DLD1 (cell line): ENCODE measurements around the gene CTAGE6.
"Not testable (repeated sequence)": the region's sequence is repeated elsewhere in the genome, so short reads cannot be mapped to it uniquely, and the experiment has no call there.

Experiments used
- in situ Hi-C: cut with HindIII; loops from 2 replicates; pipeline ENCODE4 v1.10.0; 2017; ENCODE audit warnings: low sequenced_read_pairs

Gene CTAGE6

GRCh38 chr7:143757596-143757995 is at the start of gene CTAGE6:
CTAGE6 (minus strand) TSS chr7:143757696; CDS start chr7:143757658, 38 bp downstream.
- in situ Hi-C loops = not testable (repeated sequence)

- in situ Hi-C loops = not testable (repeated sequence)
Observed at GRCh38 chr7:143806664-143807071, 49.2 kb upstream of the CTAGE6 start.

GRCh38 chr7:143797896-143798290 is 40.4 kb upstream of the CTAGE6 start:
- in situ Hi-C loops = not testable (repeated sequence)

GRCh38 chr7:143797119-143797895 is 39.8 kb upstream of the CTAGE6 start:
- in situ Hi-C loops = not testable (repeated sequence)

- in situ Hi-C loops = not testable (repeated sequence)
Observed at GRCh38 chr7:143795653-143796052, 38.2 kb upstream of the CTAGE6 start.

GRCh38 chr7:143792633-143793032 is 35.1 kb upstream of the CTAGE6 start:
- in situ Hi-C loops = not testable (repeated sequence)

- in situ Hi-C loops = not testable (repeated sequence)
Observed at GRCh38 chr7:143785415-143786182, 28.1 kb upstream of the CTAGE6 start.

- in situ Hi-C loops = not testable (repeated sequence)
Observed at GRCh38 chr7:143779591-143779990, 22.1 kb upstream of the CTAGE6 start.

- in situ Hi-C loops = not testable (repeated sequence)
Observed at GRCh38 chr7:143772738-143773468, 15.4 kb upstream of the CTAGE6 start.

GRCh38 chr7:143767531-143767930 is 10.0 kb upstream of the CTAGE6 start:
- in situ Hi-C loops = not testable (repeated sequence)

GRCh38 chr7:143765678-143766077 is 8.2 kb upstream of the CTAGE6 start:
- in situ Hi-C loops = not testable (repeated sequence)

- in situ Hi-C loops = not testable (repeated sequence)
Observed at GRCh38 chr7:143763065-143763464, 5.6 kb upstream of the CTAGE6 start.

- in situ Hi-C loops = not testable (repeated sequence)
Observed at GRCh38 chr7:143745340-143745739, 12.2 kb downstream of the CTAGE6 start.

GRCh38 chr7:143737037-143737819 is 20.3 kb downstream of the CTAGE6 start:
- in situ Hi-C loops = not testable (repeated sequence)

GRCh38 chr7:143735962-143736361 is 21.5 kb downstream of the CTAGE6 start:
- in situ Hi-C loops = no loop called here

- in situ Hi-C loops = no loop called here
Observed at GRCh38 chr7:143733876-143734275, 23.6 kb downstream of the CTAGE6 start.

GRCh38 chr7:143728333-143728862 is 29.1 kb downstream of the CTAGE6 start:
- in situ Hi-C loops = no loop called here

- in situ Hi-C loops = not testable (repeated sequence)
Observed at GRCh38 chr7:143727561-143727960, 29.9 kb downstream of the CTAGE6 start.

GRCh38 chr7:143726143-143726542 is 31.4 kb downstream of the CTAGE6 start:
- in situ Hi-C loops = not testable (repeated sequence)

- in situ Hi-C loops = not testable (repeated sequence)
Observed at GRCh38 chr7:143720335-143720734, 37.2 kb downstream of the CTAGE6 start.
